IMR-90 (cell line): ENCODE data around the gene ANKRD10. TPM values are rescaled to one million over a fixed set of nuclear protein-coding genes. Genes with fewer than 3 reads are reported as not detected.
A peak's percentile ranks its signal among the peaks of the same experiment; 100 is the strongest.

Experiments
- ATAC-seq: fragments of 200-7000 bp; cut with Tn5 transposase; 2 replicates; pipeline ENCODE4 v1.9.1; 2020; ENCODE audit warnings: low read depth, mild to moderate bottlenecking, moderate library complexity
- BruUV-seq: library from RNA; stranded (reverse); fragments of 400-500 nt; replicated peaks from 2 replicates; lab custom pipeline; 2021; lab: Mats Ljungman, UMichigan
- CTCF ChIA-PET: fragments of 300-600 bp; formaldehyde crosslinking; extraction: SDS; loops from one replicate; lab custom pipeline; 2021; ENCODE audit warnings: antibody characterized with exemption; lab: Yijun Ruan, JAX
- POLR2A ChIA-PET: fragments of 300-600 bp; sonication (Branson Sonifier 250); formaldehyde crosslinking; loops from one replicate; lab custom pipeline; 2022; ENCODE audit warnings: antibody characterized with exemption; ENCODE audit not compliant: unreplicated experiment; lab: Charles Lee
- DNase-seq: peaks from one replicate; pipeline ENCODE4 v3.0.0; 2013
- H2AFZ ChIP-seq: replicated peaks from 2 replicates; pipeline ENCODE3; 2013; ENCODE audit warnings: low read length, mild to moderate bottlenecking; ENCODE audit not compliant: poor library complexity
- H2AK5ac ChIP-seq: 2 replicates; pipeline ENCODE4 v1.6.1; 2013; ENCODE audit warnings: low read depth, low read length, inconsistent platforms
- H2AK9ac ChIP-seq: replicated peaks from 2 replicates; pipeline ENCODE3; 2013; ENCODE audit warnings: mild to moderate bottlenecking, low read depth, low read length, moderate library complexity; ENCODE audit not compliant: poor library complexity
- H2BK120ac ChIP-seq: 2 replicates; pipeline ENCODE4 v1.6.1; 2013; ENCODE audit warnings: low read depth, low read length, inconsistent platforms
- H2BK15ac ChIP-seq: 3 replicates; pipeline ENCODE4 v1.6.1; 2013; ENCODE audit warnings: low read depth, low read length, inconsistent platforms
- H2BK20ac ChIP-seq: 2 replicates; pipeline ENCODE4 v1.6.1; 2013; ENCODE audit warnings: low read depth, mild to moderate bottlenecking, inconsistent platforms, low read length, moderate library complexity
- H2BK5ac ChIP-seq: 2 replicates; pipeline ENCODE4 v1.6.1; 2013; ENCODE audit warnings: mild to moderate bottlenecking, low read depth, low read length, inconsistent platforms; ENCODE audit not compliant: poor library complexity, severe bottlenecking
- H3K14ac ChIP-seq: replicated peaks from 2 replicates; pipeline ENCODE4 v1.6.1; 2013; ENCODE audit warnings: low read depth, low read length, inconsistent platforms
- H3K18ac ChIP-seq: 2 replicates; pipeline ENCODE4 v1.6.1; 2013; ENCODE audit warnings: low read depth, low read length, control low read depth
- H3K23ac ChIP-seq: 2 replicates; pipeline ENCODE4 v1.6.1; 2013; ENCODE audit warnings: low read depth, low read length, inconsistent platforms
- H3K27ac ChIP-seq: 2 replicates; pipeline ENCODE4 v1.5.1; 2013; ENCODE audit warnings: mild to moderate bottlenecking, control low read depth, low read length; ENCODE audit not compliant: insufficient read depth
- H3K27me3 ChIP-seq: 2 replicates; pipeline ENCODE4 v1.6.1; 2013; ENCODE audit warnings: low read length; ENCODE audit not compliant: control insufficient read depth, insufficient read depth
- H3K36me3 ChIP-seq: 2 replicates; pipeline ENCODE4 v1.6.1; 2013; ENCODE audit warnings: low read length, mixed read lengths; ENCODE audit not compliant: control insufficient read depth, insufficient read depth
- H3K4ac ChIP-seq: 2 replicates; pipeline ENCODE4 v1.6.1; 2013; ENCODE audit warnings: low read depth, low read length, inconsistent platforms
- H3K4me1 ChIP-seq: 2 replicates; pipeline ENCODE4 v1.6.1; 2013; ENCODE audit warnings: low read length, mixed read lengths; ENCODE audit not compliant: control insufficient read depth, insufficient read depth
- H3K4me2 ChIP-seq: 2 replicates; pipeline ENCODE4 v1.6.1; 2013; ENCODE audit warnings: low read depth, mild to moderate bottlenecking, control low read depth, low read length, moderate library complexity
- H3K4me3 ChIP-seq: 2 replicates; pipeline ENCODE4 v1.5.1; 2013; ENCODE audit warnings: low read depth, mild to moderate bottlenecking, control low read depth, low read length, moderate library complexity; ENCODE audit not compliant: insufficient read depth
- H3K56ac ChIP-seq: 2 replicates; pipeline ENCODE4 v1.6.1; 2013; ENCODE audit warnings: low read length, inconsistent platforms; ENCODE audit not compliant: insufficient read depth; ENCODE audit errors: extremely low read depth
- H3K79me1 ChIP-seq, 2 experiments: 2 replicates each; pipeline ENCODE4 v1.6.1; 2013; ENCODE audit warnings: low read length in 2 of 2, inconsistent platforms in 1 of 2, low read depth in 1 of 2
- H3K9ac ChIP-seq: 2 replicates; pipeline ENCODE4 v1.6.1; 2013; ENCODE audit warnings: low read depth, low read length, control low read depth
- H3K9me1 ChIP-seq: 2 replicates; pipeline ENCODE4 v1.6.1; 2013; ENCODE audit warnings: low read length, inconsistent platforms; ENCODE audit not compliant: insufficient read depth
- H3K9me3 ChIP-seq: 2 replicates; pipeline ENCODE4 v1.6.1; 2013; ENCODE audit warnings: low read length; ENCODE audit not compliant: control insufficient read depth, insufficient read depth
- H4K20me1 ChIP-seq: 2 replicates; pipeline ENCODE4 v1.6.1; 2013; ENCODE audit warnings: low read length, inconsistent platforms; ENCODE audit not compliant: insufficient read depth
- H4K5ac ChIP-seq: 2 replicates; pipeline ENCODE4 v1.6.1; 2013; ENCODE audit warnings: mild to moderate bottlenecking, low read depth, low read length, control low read depth
- H4K8ac ChIP-seq, 2 experiments: 2 replicates each; pipeline ENCODE4 v1.6.1; 2013; ENCODE audit warnings: low read depth in 2 of 2, low read length in 2 of 2, control low read depth in 1 of 2, inconsistent platforms in 1 of 2
- H4K91ac ChIP-seq: 2 replicates; pipeline ENCODE4 v1.6.1; 2013; ENCODE audit warnings: low read depth, low read length, inconsistent platforms; ENCODE audit not compliant: insufficient read depth
- BHLHE40 ChIP-seq: fragments of 150-350 bp; IDR thresholded peaks from 2 replicates; pipeline ENCODE4 v1.6.1; 2016; ENCODE audit warnings: mild to moderate bottlenecking, low read depth, low read length
- CEBPB ChIP-seq: IDR thresholded peaks from 2 replicates; pipeline ENCODE4 v1.6.1; 2012; ENCODE audit warnings: low read depth, low read length, improper control_type of control experiment
- CHD1 ChIP-seq: IDR thresholded peaks from 2 replicates; pipeline ENCODE4 v1.6.1; 2012; ENCODE audit warnings: low read depth, low read length, improper control_type of control experiment
- CTCF ChIP-seq: conservative IDR thresholded peaks from 2 replicates; pipeline ENCODE4 v1.5.1; 2012; ENCODE audit warnings: mild to moderate bottlenecking, low read depth, low read length, improper control_type of control experiment
- ELK1 ChIP-seq: fragments of 150-350 bp; IDR thresholded peaks from 2 replicates; pipeline ENCODE4 v1.6.1; 2016; ENCODE audit warnings: low read depth, mild to moderate bottlenecking, low read length, moderate library complexity, borderline replicate concordance
- FOS ChIP-seq: fragments of 150-350 bp; IDR thresholded peaks from 2 replicates; pipeline ENCODE4 v1.6.1; 2016; ENCODE audit warnings: low read depth, low read length
- MAFK ChIP-seq: IDR thresholded peaks from 2 replicates; pipeline ENCODE4 v1.6.1; 2012; ENCODE audit warnings: low read depth, low read length, improper control_type of control experiment
- MAZ ChIP-seq: IDR thresholded peaks from 2 replicates; pipeline ENCODE4 v1.6.1; 2012; ENCODE audit warnings: low read depth, mild to moderate bottlenecking, low read length, improper control_type of control experiment, moderate library complexity, borderline replicate concordance
- MXI1 ChIP-seq: IDR thresholded peaks from 2 replicates; pipeline ENCODE4 v1.6.1; 2012; ENCODE audit warnings: low read depth, mild to moderate bottlenecking, low read length, moderate library complexity, borderline replicate concordance
- NFE2L2 ChIP-seq: fragments of 150-350 bp; IDR thresholded peaks from 2 replicates; pipeline ENCODE4 v1.6.1; 2016; ENCODE audit warnings: low read depth, mild to moderate bottlenecking, low read length
- POLR2A ChIP-seq: IDR thresholded peaks from 2 replicates; pipeline ENCODE4 v1.6.1; 2012; ENCODE audit warnings: mild to moderate bottlenecking, low read depth, low read length
- RAD21 ChIP-seq: IDR thresholded peaks from 2 replicates; pipeline ENCODE4 v1.6.1; 2012; ENCODE audit warnings: low read length, improper control_type of control experiment
- RCOR1 ChIP-seq: IDR thresholded peaks from 2 replicates; pipeline ENCODE4 v1.6.1; 2012; ENCODE audit warnings: mild to moderate bottlenecking, low read length, improper control_type of control experiment; ENCODE audit not compliant: insufficient replicate concordance
- RFX5 ChIP-seq: IDR thresholded peaks from 2 replicates; pipeline ENCODE4 v1.8.0; 2012; ENCODE audit warnings: low read depth, mild to moderate bottlenecking, low read length, moderate library complexity
- SMC3 ChIP-seq: fragments of 150-350 bp; IDR thresholded peaks from 2 replicates; pipeline ENCODE4 v1.6.1; 2016; ENCODE audit warnings: low read depth, mild to moderate bottlenecking, antibody characterized with exemption, low read length, moderate library complexity
- USF2 ChIP-seq: fragments of 150-350 bp; IDR thresholded peaks from 2 replicates; pipeline ENCODE4 v1.6.1; 2017; ENCODE audit warnings: mild to moderate bottlenecking, antibody characterized with exemption, low read length, low read depth
- WGBS, 2 experiments: methylation state at CpG; one replicate each; pipeline versions ENCODE4 v1.1.5 to v1.1.7; 2013; ENCODE audit warnings: missing lambda C conversion rate in 2 of 2; ENCODE audit not compliant: insufficient read length in 1 of 2; ENCODE audit errors: extremely low coverage in 2 of 2; 5-methylcytosine and 5-hydroxymethylcytosine counted together
- dilution Hi-C: fragments of 300-500 bp; cut with HindIII; formaldehyde crosslinking; loops from one replicate; pipeline ENCODE4 v1.14.3; 2018; ENCODE audit warnings: low sequenced_read_pairs; ENCODE audit not compliant: unreplicated experiment
- in situ Hi-C: fragments of 300-500 bp; cut with MboI; formaldehyde crosslinking; loops from 3 replicates; pipeline ENCODE4 v1.14.3; 2019; ENCODE audit warnings: low sequenced_read_pairs, inconsistent platforms, mixed read lengths
- intact Hi-C: fragments of 100-400 bp; cut with micrococcal nuclease; formaldehyde crosslinking; loops from 2 replicates; pipeline ENCODE4 v1.10.0; 2022
- polyA plus RNA-seq, 3 experiments: library from polyadenylated mRNA; depleted of rRNA; stranded (reverse); fragments of >200 nt; gene quantifications; 2 replicates each; pipeline ENCODE4 v1.2.3, GENCODE V29; 2012; ENCODE audit warnings: low replicate concordance in 1 of 3
- total RNA-seq: library from RNA; depleted of rRNA; stranded (reverse); fragments of >200 nt; gene quantifications from 2 replicates; pipeline ENCODE4 v1.2.3, GENCODE V29; 2012

ANKRD10 gene
- total and polyA plus RNA-seq, 2 of the 4 experiments (the other 2 are of a cell fraction): 18.3 to 31.1 TPM

GRCh38 chr13:110912651-110913051, 2.2 kb downstream of the ANKRD10 start:
- Histone ChIP-seq H3K9ac (peak overlapping the region; percentile 77), H3K27ac (peak overlapping the region; percentile 81), H3K27me3 (no peaks in the 10 kb centered on the region), H4K20me1 (peaks cover 68% of the 10 kb centered on the region), H3K9me1 (peaks cover 14% of the 10 kb centered on the region), H3K4me3 (peak overlapping the region; percentile 98), H3K18ac (peak overlapping the region; percentile 6; the same call in 1 of the 2 replicates), H4K8ac (no peak overlapping the region; a peak in 1 of 4 replicates), H2BK120ac (no peak overlapping the region), H2BK15ac (no peak overlapping the region), H3K79me1 (peaks cover 14 to 47% of the 10 kb centered on the region in 2 experiments), H3K4ac (peak overlapping the region; percentile 58), H3K9me3 (no peaks in the 10 kb centered on the region), H4K5ac (no peak overlapping the region), H3K14ac (peak overlapping the region; percentile 74; the same call in 1 of the 2 replicates), H2BK5ac (peak overlapping the region; percentile 49), H3K4me1 (peaks cover 14% of the 10 kb centered on the region), H4K91ac (peak overlapping the region; percentile 10; the same call in 1 of the 2 replicates), H2AFZ (no peak overlapping the region), H3K4me2 (peak overlapping the region; percentile 98), H3K56ac (peak overlapping the region; percentile 65), H3K23ac (peak overlapping the region; percentile 30; the same call in 1 of the 2 replicates), H2AK9ac (no peak overlapping the region), H3K36me3 (peaks cover 16% of the 10 kb centered on the region), H2AK5ac (peak overlapping the region; percentile 11; the same call in 1 of the 2 replicates), H2BK20ac (no peak overlapping the region)
- ATAC-seq: no peak
- CTCF ChIA-PET: no interaction called here
- peak; percentile 90 for DNase-seq
- POLR2A ChIA-PET: no interaction called here
- WGBS, 2 experiments: 4% methylated on average over 5 of the region's 10 CpGs; no CpG with 5 or more reads in 1 of the 2 experiments
- dilution Hi-C loops: no loop called here
- no peak for TF ChIP-seq NFE2L2
- TF ChIP-seq FOS: peak; percentile 47; the same call in 1 of the 2 replicates
- peak; percentile 14; the same call in 1 of the 2 replicates for TF ChIP-seq RAD21
- TF ChIP-seq CEBPB: peak; percentile 61; the same call in 1 of the 2 replicates
- TF ChIP-seq CHD1: no peak
- no peak for TF ChIP-seq MXI1
- TF ChIP-seq ELK1: no peak
- no peak; the same call in 1 of the 2 replicates for TF ChIP-seq MAFK
- TF ChIP-seq POLR2A: no peak; the same call in 1 of the 2 replicates
- TF ChIP-seq CTCF: no peak
- no peak for TF ChIP-seq RCOR1
- no peak for TF ChIP-seq MAZ
- TF ChIP-seq BHLHE40: no peak
- TF ChIP-seq RFX5: no peak
- no peak for TF ChIP-seq SMC3
- TF ChIP-seq USF2: no peak
- intact Hi-C loops: loop anchor here (5.0 kb wide), 2 partner anchors 40 to 320 kb away; no protein-coding TSS in a partner anchor
- in situ Hi-C loops: no loop called here
- BruUV-seq: no TSS peak
